Myocyte (in vitro differentiated cells): Measurements from ENCODE around the gene IGSF21. TPM values are rescaled to one million over a fixed set of nuclear protein-coding genes. Genes with fewer than 3 reads are reported as not detected.
"Not testable (repeated sequence)": the region's sequence is repeated elsewhere in the genome, so short reads cannot be mapped to it uniquely, and the experiment has no call there.

Experiments
- DNase-seq: peaks from one replicate; pipeline ENCODE4 v3.0.0-alpha.2; 2012; ENCODE audit warnings: low read depth
- total RNA-seq: library from RNA; depleted of rRNA; stranded (reverse); fragments of >200 nt; gene quantifications from 2 replicates; pipeline ENCODE4 v1.2.3, GENCODE V29; 2014

The IGSF21 gene
- total RNA-seq, 1 donor from 2014 or later = not detected

DNA sequence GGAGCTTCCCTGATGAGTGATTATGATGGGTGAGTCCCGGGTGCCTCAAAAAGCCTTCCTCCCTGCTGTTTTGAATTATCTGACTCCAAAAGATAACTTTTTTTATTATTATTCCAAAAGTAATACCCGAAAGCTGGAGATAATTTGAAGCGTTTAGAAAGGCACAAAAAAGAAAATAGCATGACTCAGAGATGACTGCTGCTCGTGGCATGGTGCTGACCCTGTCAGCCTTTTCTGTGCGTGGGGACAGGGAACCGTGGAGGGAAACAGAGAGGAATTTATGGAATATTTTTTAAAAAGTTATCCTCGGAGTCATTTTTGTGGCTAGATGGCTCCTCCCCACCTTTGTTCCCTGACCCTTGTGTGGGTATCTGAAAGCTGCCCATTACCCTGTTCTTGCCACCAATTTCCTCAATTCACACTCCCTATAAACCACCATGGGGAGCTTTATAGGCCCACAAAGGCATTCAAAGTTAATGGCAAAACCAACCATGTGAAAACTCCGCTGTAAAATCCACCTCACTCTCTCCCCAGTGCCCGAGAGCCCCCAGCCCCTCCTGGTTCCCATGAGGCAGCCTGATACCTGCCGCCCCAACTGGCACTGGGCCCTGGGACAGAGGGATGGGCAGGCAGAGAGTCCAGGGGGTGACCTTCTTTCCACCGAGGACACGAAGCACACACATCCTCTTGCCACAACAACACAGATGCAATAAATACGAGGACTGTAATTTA, 37.5 kb downstream of the IGSF21 start:
- DNase-seq = no peak

DNA sequence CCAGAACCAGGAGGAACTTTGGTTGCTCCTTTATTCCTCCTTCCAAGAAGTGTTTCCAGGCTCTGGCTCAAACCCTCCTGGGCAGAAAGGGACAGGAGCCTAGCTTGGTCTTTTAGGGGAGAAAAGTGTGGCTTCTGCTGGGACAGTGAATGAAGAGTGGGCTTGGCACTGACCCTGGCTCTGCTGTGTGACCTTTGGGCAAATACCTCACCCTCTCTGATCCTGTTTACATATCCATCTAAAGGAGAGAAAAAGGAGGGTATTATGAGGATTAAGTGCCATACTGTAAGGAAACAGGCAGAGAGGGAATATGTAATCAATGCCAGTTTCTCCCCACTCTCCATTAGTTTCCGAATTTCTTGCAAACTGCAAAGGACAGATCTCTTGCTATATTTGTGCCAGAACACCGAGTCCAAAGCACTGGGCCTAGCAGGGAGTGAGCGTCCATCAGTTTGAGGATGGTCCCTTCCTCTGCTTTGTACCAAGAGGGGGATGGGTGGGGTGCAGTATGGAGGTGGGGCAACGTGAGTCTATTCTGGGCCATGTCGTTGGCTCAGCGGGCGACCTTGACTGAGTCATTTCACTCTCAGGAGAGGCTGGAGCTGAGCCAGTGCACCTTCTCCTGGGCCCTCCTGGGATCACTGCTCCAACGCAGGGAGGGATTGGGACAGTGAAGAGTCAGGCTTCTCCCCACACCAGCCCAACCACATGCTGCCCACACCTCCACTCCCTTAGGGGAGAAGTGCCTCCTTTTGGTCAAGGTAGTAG, 38.4 kb downstream of the IGSF21 start:
- DNase-seq = no peak

DNA sequence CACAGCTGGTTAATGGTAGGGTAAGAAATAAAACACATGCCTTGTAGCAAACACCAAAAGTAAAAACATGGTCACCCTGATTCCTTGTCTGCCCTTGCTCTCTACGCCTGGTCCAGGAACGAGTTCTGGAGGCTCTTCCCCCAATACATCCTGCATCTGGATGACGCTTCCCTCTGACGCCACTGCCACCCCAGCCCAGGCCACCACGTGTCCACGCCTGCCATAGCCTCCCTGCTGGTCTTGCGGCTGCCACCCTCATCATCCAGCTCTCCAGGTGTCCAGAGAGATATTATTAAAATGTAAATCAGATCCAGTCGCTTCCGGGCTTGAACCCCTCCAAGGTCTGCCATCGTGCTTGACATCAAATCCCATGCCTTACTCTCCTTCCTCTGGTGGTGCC, 39.3 kb downstream of the IGSF21 start:
- DNase-seq = no peak

DNA sequence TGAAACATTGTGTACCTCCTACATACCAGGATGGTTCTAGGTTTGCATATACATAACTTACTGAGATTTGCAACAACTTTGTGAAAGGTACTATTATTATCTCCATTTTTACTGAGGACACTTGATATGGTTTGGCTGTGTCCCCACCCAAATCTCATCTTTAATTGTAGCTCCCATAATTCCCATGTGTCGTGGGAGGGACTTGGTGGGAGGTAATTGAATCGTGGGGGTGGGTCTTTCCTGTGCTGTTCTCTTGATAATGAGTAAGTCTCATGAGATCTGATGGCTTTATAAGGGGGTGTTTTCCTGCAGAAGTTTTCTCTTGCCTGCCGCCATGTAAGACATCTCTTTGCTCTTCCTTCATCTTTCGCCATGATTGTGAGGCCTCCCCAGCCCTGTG, 40.1 kb downstream of the IGSF21 start:
- DNase-seq = no peak

DNA sequence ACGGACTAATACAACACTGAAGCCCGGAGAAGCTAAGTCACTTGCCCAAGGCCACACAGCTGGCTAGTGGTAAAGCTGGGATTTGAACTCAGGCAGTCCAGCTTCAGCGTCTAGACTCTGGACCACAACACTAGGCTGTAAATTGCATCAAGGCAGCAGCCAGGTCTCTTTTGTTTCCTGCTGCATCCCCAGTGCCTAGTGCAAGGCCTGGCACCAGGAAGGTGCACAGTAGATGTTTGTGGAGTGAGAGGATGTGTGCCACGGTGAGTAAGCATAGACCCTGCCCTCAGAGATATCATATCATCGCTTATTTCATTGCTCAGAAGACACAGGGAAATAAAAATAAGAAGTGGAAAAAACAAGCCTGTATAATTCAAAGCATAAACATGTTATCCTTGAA, 40.9 kb downstream of the IGSF21 start:
- no peak for DNase-seq

DNA sequence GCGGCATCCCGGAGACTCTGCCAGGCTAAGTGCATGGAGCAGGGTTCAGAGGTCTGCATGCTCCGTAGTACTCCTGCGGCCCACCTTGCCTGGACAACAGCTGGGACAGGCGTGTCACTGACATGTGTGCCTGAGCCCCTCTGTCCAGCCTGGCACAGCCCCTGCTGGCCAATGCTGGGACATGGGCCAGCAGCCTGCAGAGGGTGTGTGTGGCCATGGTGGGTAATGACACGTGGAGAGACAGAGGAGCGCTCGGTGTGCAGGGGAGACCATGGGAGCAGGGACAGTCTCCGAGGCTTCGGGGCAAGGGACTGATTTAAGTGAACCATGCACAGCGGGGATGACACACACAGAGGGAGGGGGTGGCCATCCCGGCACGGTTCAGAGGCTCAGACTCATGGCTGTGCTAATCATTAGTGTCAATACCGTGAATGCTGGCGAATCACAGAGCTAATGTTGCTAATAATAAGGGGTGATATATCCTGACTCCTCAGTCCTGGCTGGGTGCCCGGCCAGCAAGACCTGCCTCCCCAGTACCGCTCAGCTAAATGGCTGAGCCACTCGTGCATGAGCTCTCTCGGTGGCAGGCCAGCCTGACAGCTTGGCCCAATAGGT, 41.5 kb downstream of the IGSF21 start:
- no peak for DNase-seq

DNA sequence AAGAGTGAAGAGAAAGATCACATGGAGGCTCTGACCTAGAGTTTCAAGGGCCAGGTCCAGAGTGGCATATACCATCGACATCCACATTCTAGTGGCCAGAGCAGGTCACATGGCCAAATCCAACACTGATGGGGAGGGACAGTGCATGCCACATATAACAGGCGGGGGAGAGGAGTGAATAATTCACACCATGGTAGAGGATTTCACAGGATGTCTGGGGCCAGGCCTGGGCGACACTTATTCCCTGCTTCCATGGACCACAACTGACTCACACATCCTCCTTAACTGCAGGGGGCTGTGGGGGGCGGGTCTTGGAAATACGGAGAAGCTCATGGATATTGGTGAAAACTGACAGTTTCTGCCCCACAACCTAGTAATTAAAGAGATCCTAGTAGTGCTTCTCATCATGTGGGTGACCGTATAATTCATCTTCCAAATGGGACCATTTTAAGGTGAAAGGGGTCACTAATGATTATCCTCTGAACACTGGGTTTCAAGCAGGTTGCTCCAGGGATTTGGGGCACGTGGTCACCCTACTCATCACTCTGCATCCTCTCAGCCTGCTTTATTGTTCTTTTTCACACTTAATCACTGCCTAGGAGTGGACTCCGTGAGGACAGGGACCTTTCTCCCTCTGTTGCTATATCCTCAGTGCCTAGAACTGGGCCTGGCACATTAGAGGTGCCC, 44.0 kb downstream of the IGSF21 start:
- no peak for DNase-seq

DNA sequence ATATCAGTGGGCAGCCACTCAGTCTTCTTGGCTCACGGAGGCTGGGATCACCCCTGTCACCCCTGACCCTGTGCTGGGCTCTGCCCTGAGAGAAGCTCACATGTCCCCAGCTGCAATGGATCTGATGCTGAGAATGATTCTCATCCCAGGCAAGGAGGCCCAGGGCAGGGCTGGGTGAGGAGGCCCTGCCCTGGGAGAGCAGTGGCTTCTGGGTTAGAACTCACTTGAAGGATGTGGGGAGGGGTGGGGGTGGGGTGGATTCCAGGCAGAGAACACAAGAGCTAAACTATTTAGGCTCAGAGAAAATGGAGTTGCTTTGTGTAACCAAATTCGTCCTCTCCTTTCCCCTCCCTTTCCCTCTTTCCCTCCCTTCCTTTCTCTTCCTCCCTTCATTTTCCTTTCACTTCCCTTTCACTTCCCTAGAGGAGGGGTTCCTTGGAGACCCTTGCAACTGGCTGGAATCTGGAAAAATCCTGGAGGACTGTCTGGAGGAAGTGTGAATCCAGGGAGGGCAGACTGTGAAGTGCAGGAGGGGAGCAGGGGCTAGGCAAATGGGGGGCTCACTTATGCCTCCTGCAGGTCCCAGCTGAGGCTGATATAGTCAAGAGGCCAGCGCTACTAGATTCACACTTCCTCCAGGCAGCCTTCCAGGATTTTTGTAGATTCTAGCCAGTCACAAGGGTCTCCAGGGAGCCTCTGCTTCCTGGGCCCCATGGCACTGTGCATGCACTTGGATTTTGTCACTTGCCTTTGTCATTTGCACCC, 47.0 kb downstream of the IGSF21 start:
- no peak for DNase-seq

DNA sequence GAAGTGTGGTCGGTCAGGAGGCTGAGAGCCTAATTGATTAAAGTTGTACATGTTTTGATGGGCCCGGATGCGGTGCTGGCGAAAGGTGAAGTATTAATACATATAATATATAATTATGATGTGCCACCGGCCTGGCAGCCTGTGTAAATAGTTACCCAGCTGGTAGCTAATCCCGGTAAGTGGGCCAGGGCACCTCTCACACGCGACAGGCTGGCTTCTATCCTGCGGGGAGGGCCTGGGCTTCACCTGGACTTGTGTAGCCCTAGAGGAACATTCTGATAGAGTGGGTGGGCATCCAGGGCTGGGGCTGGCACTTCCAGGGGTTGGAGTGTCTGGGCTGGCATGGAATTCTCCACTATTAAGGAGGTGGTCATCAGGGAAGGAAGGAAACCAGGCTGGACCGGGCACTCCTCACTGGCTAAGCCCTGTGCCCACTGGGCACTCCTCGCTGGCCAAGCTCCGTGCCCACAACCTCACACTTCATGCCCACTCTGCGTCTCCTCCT, 48.3 kb downstream of the IGSF21 start:
- no peak for DNase-seq

DNA sequence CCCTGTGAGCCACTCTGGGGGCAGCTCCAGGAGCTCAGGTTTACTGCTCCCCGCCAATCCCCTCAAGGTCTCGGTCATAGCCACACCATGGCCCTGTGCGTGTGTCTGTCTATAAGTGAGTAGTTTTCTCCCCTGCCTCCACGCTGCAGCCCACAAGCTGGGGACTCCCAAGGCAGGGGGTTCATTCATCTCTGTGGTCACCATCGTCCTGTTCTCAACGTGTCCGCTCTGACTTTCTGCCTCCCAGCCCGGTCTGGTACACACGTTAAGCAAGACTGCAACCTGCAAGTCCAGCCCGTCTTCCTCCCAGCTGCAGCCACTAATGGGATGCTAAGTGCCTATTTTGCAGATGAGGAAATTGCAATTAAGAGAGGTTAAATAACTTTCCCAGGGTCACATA, 49.8 kb downstream of the IGSF21 start:
- DNase-seq = no peak

DNA sequence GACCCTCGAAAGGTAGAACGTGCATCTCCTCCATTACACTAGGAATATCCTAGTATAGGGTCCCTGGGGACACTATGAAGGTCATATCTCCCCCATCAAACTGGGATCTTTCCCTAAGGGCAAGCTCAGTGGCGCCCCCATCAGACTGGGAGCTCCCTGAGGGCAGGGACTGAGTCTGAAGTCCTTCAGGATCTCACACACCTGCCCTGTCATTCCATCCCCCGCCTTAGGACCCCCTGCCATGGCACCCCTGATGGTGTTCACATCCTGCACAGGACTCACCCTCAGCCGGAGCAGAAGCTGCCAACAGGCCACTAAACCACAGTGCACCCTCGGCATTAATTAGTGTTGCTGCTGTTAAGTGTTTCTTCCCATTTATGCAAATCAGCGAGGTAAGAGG, 50.4 kb downstream of the IGSF21 start:
- DNase-seq = no peak

DNA sequence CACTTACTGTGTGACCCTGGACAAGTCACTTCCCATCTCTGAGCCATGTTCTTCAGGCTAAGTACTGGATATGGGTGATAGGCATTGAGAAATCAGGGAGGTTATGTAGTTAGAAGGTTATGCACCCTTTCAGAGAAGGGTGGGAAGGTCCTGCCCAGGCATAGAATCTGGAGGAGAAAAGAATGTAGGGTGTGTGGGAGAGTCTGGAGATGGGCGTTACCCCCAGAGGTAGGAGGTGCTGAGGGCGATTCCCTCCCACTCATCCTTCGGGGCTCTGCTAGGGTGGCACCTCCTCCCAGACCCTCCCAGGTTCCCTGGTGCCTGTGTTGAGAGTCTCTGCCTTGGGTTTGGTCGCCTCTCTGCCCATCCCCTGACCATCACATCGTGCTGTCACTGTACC, 51.1 kb downstream of the IGSF21 start:
- DNase-seq = no peak

DNA sequence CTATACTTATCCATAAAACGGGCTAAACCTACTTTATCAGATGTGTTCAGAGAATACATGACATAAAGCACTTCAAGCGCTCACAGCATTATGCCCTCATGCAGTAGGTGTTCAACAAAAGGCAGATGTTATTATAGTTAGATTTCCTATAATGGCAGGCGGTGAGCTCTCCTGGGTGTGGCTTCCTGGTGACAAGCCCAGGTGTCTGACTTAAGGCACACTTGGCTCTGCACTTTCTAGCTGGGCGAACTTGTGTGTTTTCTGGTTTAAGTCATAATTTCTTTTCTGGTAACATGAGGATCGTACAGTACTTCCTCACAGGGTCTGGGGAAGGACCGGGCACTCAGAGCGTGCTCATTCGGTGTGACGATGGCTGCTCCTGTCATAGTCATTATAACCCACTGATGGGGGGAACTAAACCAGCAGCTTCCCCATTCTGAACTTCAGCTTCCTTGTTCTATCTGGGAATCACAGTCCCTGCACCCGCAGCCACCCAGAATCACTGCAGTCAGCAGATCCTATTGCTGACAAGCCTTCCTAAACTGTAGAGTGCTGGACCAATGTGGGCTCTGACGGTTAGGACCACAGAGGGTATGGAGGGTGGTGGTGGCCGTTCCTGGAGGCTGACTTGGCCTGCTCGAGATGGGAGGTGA, 52.8 kb downstream of the IGSF21 start:
- DNase-seq = no peak

DNA sequence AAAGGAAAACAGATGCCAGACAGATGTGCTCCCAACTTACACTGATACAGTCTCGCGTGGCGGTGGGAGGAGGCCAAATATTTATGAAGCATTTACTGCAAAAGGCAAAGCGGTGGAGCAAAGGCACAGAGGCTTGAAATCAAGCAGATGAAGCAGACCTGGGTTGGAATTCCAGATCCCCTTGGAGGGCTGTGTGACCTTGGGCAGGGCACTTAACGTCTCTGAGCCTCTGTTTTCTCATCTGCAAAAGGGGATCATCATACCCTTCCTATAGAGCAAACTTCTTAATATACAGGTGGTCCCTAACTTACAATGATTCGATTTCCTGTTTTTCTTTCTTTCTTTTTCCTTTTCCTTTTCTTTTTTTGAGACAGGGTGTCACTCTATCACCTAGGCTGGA, 54.1 kb downstream of the IGSF21 start:
- DNase-seq = no peak

DNA sequence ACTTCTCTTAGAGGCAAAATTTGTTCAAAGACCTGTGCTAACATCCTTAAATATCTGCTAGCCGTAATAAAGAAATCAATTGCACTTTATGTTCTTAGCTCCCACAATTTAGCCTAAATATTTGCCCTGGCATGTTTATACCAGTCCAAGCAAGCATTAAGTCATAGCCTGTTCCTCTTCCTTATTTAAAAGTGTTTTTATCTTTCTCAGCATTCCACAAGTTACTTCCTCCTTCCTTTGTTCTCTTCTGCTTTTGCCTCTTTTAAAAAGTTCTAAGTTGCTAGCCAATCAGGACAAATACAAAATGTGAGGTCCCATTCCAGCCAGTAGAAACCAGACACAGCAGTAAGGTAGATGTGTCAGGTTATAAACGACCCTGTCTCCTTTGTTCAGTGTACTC, 58.0 kb downstream of the IGSF21 start:
- not testable (repeated sequence) for DNase-seq

DNA sequence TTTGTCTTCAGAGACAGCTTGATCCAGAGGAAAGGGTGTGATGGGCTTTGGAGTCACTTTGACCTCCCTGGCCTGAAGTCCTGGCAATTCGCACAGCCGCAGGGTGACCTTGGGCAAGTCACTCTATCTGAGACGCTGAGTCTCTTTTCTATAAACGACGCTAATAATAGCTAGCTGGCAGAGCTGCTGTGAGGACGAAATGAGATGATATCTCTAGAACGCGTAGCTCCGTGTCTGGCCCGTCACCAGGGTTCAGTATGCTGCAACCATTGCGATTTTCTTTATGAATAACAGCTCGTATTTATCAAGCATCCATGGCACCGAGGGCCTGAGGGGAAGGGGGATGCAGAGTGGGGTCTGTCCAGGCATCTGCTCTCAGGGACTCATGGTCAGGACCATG, 58.7 kb downstream of the IGSF21 start:
- no peak for DNase-seq

DNA sequence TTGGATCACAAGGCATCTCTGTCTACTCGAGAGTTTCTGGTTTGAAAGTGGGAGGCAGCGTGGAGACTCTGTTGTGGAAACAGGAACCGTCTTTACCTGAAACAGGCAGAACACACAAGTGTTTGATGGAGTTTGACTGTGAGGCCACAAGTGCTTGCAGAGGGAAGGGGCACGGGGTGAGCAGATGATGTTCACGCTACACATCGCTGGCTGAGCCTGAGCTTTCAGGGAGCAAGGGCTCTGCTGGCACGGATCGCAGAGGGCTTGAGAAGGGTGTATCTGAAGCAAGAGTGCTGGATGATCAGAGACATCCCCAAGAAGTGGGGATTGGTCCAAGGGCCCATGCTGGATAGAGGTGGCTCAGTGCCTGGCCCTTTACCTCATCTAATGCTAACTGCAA, 59.3 kb downstream of the IGSF21 start:
- DNase-seq = no peak

DNA sequence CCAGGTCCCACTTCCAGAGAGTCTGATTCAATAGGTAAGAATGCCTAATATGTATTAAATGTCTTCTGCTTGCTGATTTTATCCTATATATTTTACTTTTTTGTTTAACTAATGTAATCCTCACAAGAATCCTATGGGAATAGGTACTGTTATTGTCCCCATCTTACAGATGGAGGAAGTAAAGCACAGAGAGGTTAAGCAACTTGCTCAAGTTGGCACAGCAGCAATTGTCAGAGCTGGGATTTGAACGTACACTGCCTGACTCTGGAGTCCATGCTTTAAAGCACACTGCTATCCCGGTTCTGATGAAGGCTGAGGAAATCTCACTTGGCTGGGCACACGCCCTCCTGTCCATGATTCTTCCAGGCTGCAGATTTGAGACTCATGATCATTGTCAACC, 62.8 kb downstream of the IGSF21 start:
- no peak for DNase-seq

DNA sequence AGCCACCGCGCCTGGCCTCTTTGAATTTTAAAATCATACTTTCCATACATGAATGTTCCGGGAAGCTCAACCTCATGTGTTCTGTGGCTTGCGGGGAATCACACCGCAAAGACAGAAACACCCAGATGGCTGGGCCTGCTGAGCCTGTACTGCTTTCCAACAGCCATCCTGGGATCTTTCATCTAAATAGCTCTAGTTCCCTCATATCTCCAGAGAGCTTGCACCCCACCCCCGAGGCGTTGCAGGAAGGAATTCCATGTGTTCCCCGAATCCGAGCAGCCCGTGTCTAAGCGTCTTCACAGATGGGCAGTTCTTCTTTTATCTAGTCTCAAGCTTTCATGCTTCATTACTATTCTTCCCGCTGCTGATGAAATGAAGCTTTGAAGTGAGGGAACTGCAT, 66.4 kb downstream of the IGSF21 start:
- no peak for DNase-seq

DNA sequence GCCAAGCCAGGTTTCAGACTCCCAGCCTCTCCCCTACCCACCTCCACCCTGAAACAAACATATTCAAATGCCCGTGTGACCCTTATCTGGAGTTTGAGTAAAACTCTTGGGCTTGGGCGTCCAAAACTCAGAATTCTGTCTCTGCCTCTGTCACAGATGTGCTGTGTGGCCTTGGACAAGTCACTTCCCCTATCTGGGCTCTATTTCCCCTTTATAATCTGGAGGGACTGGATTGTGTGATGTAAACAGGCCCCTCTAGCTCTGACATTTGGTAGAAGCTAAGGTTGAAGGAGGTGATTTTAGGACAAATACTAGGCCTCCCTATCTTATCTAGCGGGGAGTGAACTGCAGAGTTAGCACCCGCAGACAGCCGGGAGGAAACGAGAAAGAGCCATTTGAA, 67.5 kb downstream of the IGSF21 start:
- DNase-seq = no peak
